ENCODE measurements around the gene MARCHF10.

- TF ChIP-seq ZHX1 (CRISPR knock-in tag; IDR thresholded peaks at IDR 0.05; ENCODE audit: low read depth) (no peak), PCBP1 (IDR thresholded peaks at IDR 0.05; ENCODE audit: borderline replicate concordance, low read depth, low read length) (no peak), MAFK (conservative IDR thresholded peaks at IDR 0.05 in 1 of 2, IDR thresholded peaks at IDR 0.05 in 1 of 2; ENCODE audit: low read length in 2 of 2) (no peak), ZNF12 (CRISPR knock-in tag; IDR thresholded peaks at IDR 0.05) (no peak), ZNF468 (CRISPR knock-in tag; IDR thresholded peaks at IDR 0.05) (no peak), ZNF326 (CRISPR knock-in tag; IDR thresholded peaks at IDR 0.05; ENCODE audit: borderline replicate concordance) (no peak), ZNF121 (CRISPR knock-in tag; IDR thresholded peaks at IDR 0.05) (no peak), JUNB (CRISPR knock-in tag; IDR thresholded peaks at IDR 0.05; ENCODE audit: borderline replicate concordance) (no peak), RFX5 (IDR thresholded peaks at IDR 0.05; ENCODE audit: low read depth, low read length) (no peak), ZBTB2 (CRISPR knock-in tag; IDR thresholded peaks at IDR 0.05; ENCODE audit: low read depth) (no peak), ZNF274 (CRISPR knock-in tag; IDR thresholded peaks at IDR 0.05) (no peak), NFATC3 (CRISPR knock-in tag; IDR thresholded peaks at IDR 0.05) (no peak)
Observed at GRCh38 chr17:62665599-62665998, 142.5 kb downstream of the MARCHF10 start.
